PC-3 (cell line): Measurements from ENCODE around the gene PCNX2. TPM values are rescaled to one million over a fixed set of nuclear protein-coding genes. Genes with fewer than 3 reads are reported as not detected.

Experiments
- ATAC-seq: fragments of 200-7000 bp; cut with Tn5 transposase; 2 replicates; pipeline ENCODE4 v1.9.1; 2020; ENCODE audit warnings: mild to moderate bottlenecking, moderate library complexity
- BruUV-seq: library from RNA; stranded (reverse); fragments of 400-500 nt; replicated peaks from 2 replicates; lab custom pipeline; 2021; lab: Mats Ljungman, UMichigan
- CTCF ChIA-PET: fragments of 300-600 bp; sonication (Branson Sonifier 250); formaldehyde crosslinking; loops from one replicate; lab custom pipeline; 2022; ENCODE audit warnings: antibody characterized with exemption; lab: Charles Lee
- POLR2A ChIA-PET: fragments of 300-600 bp; sonication (Branson Sonifier 250); formaldehyde crosslinking; loops from one replicate; lab custom pipeline; 2022; ENCODE audit warnings: antibody characterized with exemption; ENCODE audit not compliant: unreplicated experiment; lab: Charles Lee
- DNase-seq: peaks from one replicate; pipeline ENCODE4 v3.0.0-alpha.2; 2015
- H2AFZ ChIP-seq: fragments of 300-600 bp; sonication (generic); 2 replicates; pipeline ENCODE4 v1.6.0; 2016; ENCODE audit warnings: antibody characterized with exemption, low read length
- H3F3A ChIP-seq: fragments of 300-600 bp; sonication (generic); one replicate; pipeline ENCODE4 v1.6.0; 2017; ENCODE audit warnings: antibody characterized with exemption, low read length, control low read depth, mild to moderate bottlenecking; ENCODE audit not compliant: unreplicated experiment
- H3K27ac ChIP-seq: fragments of 300-600 bp; sonication (generic); 2 replicates; pipeline ENCODE4 v1.5.1; 2016; ENCODE audit warnings: mild to moderate bottlenecking, low read length
- H3K27me3 ChIP-seq: fragments of 300-600 bp; sonication (generic); 2 replicates; pipeline ENCODE4 v1.6.1; 2016; ENCODE audit warnings: low read length, mixed read lengths
- H3K36me3 ChIP-seq: fragments of 300-600 bp; sonication (generic); 2 replicates; pipeline ENCODE4 v1.6.1; 2016; ENCODE audit warnings: low read depth, mixed run types, low read length, mixed read lengths
- H3K4me1 ChIP-seq: fragments of 300-600 bp; sonication (generic); 2 replicates; pipeline ENCODE4 v1.5.1; 2016; ENCODE audit warnings: low read length; ENCODE audit not compliant: insufficient read depth
- H3K4me2 ChIP-seq: fragments of 300-600 bp; sonication (generic); 2 replicates; pipeline ENCODE4 v1.6.0; 2016; ENCODE audit warnings: low read length
- H3K4me3 ChIP-seq: fragments of 300-600 bp; sonication (generic); 2 replicates; pipeline ENCODE4 v1.5.1; 2016; ENCODE audit warnings: mild to moderate bottlenecking, low read length, mixed read lengths
- H3K79me2 ChIP-seq: fragments of 300-600 bp; sonication (generic); 2 replicates; pipeline ENCODE4 v1.6.1; 2017; ENCODE audit warnings: low read length, mixed read lengths
- H3K9ac ChIP-seq: fragments of 300-600 bp; sonication (generic); 2 replicates; pipeline ENCODE4 v1.6.0; 2016; ENCODE audit warnings: mild to moderate bottlenecking, low read length
- H3K9me2 ChIP-seq: fragments of 300-600 bp; sonication (generic); replicated peaks from 2 replicates; pipeline ENCODE4 v1.6.1; 2016; ENCODE audit warnings: mixed run types, low read length, mixed read lengths
- H3K9me3 ChIP-seq: fragments of 300-600 bp; sonication (generic); 2 replicates; pipeline ENCODE4 v1.6.1; 2016; ENCODE audit warnings: low read length, mixed read lengths
- H4K20me1 ChIP-seq: fragments of 300-600 bp; sonication (generic); 2 replicates; pipeline ENCODE4 v1.6.1; 2016; ENCODE audit warnings: low read length, mixed read lengths
- EZH2 ChIP-seq: fragments of 300-600 bp; sonication (generic); IDR thresholded peaks from one replicate; pipeline ENCODE4 v1.6.1; 2017; ENCODE audit warnings: antibody characterized with exemption, mild to moderate bottlenecking, low read length; ENCODE audit not compliant: unreplicated experiment
- EZH2phosphoT487 ChIP-seq: fragments of 300-600 bp; sonication (generic); IDR thresholded peaks from 2 replicates; pipeline ENCODE4 v1.6.1; 2018; ENCODE audit warnings: mild to moderate bottlenecking, antibody characterized with exemption, low read length, borderline replicate concordance
- intact Hi-C: fragments of 100-400 bp; cut with micrococcal nuclease; formaldehyde crosslinking; loops from 2 replicates; pipeline ENCODE4 v1.9.0; 2023
- total RNA-seq: library from RNA; depleted of rRNA; stranded (reverse); fragments of >200 nt; gene quantifications from 2 replicates; pipeline ENCODE4 v1.2.3, GENCODE V29; 2014
- TF ChIP-seq, protein P1 (sequence below): fragments of 300-600 bp; sonication (generic); conservative IDR thresholded peaks from 2 replicates; pipeline ENCODE4 v1.5.1; 2017; ENCODE audit warnings: antibody characterized with exemption, low read depth, mild to moderate bottlenecking, low read length

The PCNX2 gene
- total RNA-seq, 1 experiment from 2014 or later = 17.3 TPM

DNA sequence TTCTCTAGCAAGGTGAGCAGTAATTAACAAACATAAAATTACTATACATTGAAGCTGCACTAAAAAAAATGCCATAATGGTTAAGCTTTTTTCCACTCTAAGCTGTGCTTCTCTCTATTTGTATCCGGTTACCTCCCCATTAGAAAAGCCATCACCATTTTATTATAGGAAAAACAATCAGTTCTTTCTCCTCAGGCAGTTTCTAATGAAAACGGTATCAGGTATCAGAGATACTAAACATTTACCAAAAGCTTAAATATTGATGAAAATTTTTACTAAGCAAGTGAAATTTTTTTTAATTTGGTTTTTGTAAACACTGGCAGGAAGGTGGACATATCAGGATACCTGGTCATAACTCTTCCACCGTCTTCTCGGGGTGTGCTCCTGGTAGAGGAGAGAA lies 330.9 kb downstream of the PCNX2 start:
- H3K9ac ChIP-seq = no peak overlapping the region
- H3K4me2 ChIP-seq = no peak overlapping the region
- TF ChIP-seq, protein P1, sequence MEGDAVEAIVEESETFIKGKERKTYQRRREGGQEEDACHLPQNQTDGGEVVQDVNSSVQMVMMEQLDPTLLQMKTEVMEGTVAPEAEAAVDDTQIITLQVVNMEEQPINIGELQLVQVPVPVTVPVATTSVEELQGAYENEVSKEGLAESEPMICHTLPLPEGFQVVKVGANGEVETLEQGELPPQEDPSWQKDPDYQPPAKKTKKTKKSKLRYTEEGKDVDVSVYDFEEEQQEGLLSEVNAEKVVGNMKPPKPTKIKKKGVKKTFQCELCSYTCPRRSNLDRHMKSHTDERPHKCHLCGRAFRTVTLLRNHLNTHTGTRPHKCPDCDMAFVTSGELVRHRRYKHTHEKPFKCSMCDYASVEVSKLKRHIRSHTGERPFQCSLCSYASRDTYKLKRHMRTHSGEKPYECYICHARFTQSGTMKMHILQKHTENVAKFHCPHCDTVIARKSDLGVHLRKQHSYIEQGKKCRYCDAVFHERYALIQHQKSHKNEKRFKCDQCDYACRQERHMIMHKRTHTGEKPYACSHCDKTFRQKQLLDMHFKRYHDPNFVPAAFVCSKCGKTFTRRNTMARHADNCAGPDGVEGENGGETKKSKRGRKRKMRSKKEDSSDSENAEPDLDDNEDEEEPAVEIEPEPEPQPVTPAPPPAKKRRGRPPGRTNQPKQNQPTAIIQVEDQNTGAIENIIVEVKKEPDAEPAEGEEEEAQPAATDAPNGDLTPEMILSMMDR = no peak
- TF ChIP-seq EZH2phosphoT487 (no peak), EZH2 (no peak)
- H2AFZ ChIP-seq = no peak overlapping the region
- no TSS peak for BruUV-seq
- no peaks in the 10 kb centered on the region for H4K20me1 ChIP-seq
- no peaks in the 10 kb centered on the region for H3F3A ChIP-seq
- H3K27me3 ChIP-seq = no peaks in the 10 kb centered on the region
- H3K4me3 ChIP-seq = no peak overlapping the region
- H3K36me3 ChIP-seq = peaks cover 6% of the 10 kb centered on the region
- H3K27ac ChIP-seq = no peak overlapping the region
- ATAC-seq = no peak
- no peaks in the 10 kb centered on the region for H3K79me2 ChIP-seq
- ChIA-PET POLR2A (no interaction called here), CTCF (no interaction called here)
- H3K9me3 ChIP-seq = no peaks in the 10 kb centered on the region
- H3K9me2 ChIP-seq = no peaks in the 10 kb centered on the region
- intact Hi-C loops = no loop called here
- no peak for DNase-seq
- H3K4me1 ChIP-seq = no peaks in the 10 kb centered on the region

DNA sequence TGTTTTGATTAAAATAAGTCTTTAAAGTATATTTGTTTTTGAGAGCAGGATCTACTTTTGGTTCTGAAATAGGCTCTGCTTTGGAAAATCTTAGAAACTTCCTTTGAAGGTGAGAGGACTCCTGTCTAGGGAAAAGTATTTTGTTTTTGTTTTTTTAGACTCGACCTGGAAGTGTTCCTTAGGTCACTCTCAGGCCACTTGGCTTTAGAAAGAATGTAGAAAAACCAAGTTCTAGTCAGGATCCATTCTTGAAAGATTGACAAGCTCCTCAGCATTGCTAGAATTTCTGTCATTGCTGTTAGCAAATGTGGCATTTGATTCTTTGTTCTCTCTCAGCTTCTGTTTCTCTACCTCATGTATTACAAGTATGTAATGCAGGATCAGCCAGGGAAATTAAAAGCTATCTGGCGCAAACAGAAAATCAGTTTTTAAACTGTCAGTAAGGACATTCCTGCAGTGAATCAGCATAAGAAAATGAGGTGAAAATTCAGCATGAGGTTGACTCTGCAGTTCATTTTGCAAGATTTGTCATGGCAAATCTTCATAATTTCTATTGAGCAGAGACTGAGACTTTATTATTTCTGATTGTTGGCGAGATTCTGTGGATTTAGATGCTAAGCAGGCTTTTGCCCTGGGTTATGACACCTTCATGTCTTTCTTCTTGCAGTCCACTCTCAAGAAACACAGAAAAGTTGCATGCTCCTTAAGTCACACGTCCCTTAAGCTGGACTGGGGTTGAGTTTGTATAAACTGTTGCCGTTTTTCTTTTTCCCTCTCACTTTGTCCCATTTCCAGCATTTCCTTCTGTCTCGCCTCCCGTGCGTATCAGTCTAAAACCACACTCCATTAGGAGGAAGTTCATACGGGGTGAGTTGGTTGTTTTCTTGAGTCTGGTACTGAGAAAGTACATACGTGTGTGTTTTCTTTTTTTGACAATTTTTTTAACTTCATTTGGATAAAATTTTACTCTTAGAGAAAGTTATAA lies 332.5 kb downstream of the PCNX2 start:
- TF ChIP-seq EZH2 (no peak), EZH2phosphoT487 (no peak)
- TF ChIP-seq, protein P1 = no peak

DNA sequence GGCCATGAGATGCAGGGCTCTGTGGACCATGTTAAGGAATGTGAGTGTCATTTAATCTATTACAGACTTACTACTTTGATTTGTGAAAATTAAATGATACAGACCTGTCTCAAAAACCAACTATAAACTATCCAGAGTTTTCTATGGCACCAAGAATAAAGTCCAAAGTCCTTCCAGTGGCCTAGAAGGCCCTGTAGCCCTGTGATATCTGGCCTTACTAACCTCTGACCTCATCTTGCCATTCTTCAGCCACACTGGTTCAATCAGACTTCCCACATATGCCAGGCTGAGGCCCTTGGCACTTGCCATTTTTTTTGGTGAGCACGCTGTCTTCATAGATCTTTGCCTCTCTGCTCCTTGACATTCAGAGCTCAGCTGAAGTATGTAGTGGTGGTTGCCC lies 337.5 kb downstream of the PCNX2 start:
- H3K4me2 ChIP-seq = no peak overlapping the region
- no peaks in the 10 kb centered on the region for H4K20me1 ChIP-seq
- H3F3A ChIP-seq = no peaks in the 10 kb centered on the region
- no peak overlapping the region for H3K27ac ChIP-seq
- BruUV-seq = no TSS peak
- H3K27me3 ChIP-seq = no peaks in the 10 kb centered on the region
- peaks cover 20% of the 10 kb centered on the region for H3K79me2 ChIP-seq
- no peak for DNase-seq
- H2AFZ ChIP-seq = no peak overlapping the region
- TF ChIP-seq, protein P1 = no peak
- TF ChIP-seq EZH2 (no peak), EZH2phosphoT487 (no peak)
- H3K4me1 ChIP-seq = no peaks in the 10 kb centered on the region
- H3K36me3 ChIP-seq = peaks cover 29% of the 10 kb centered on the region
- intact Hi-C loops = loop anchor here (10.0 kb wide), 1 partner anchor 287 kb away; no protein-coding TSS in a partner anchor
- POLR2A ChIA-PET = no interaction called here
- no peak overlapping the region for H3K9ac ChIP-seq
- ATAC-seq = no peak
- CTCF ChIA-PET = no interaction called here
- H3K9me3 ChIP-seq = no peaks in the 10 kb centered on the region
- no peak overlapping the region for H3K4me3 ChIP-seq
- no peaks in the 10 kb centered on the region for H3K9me2 ChIP-seq

More for the DNA sequence above, 332.5 kb downstream of the PCNX2 start:
- H2AFZ ChIP-seq = no peak overlapping the region
- no peaks in the 10 kb centered on the region for H3K9me2 ChIP-seq
- no peak overlapping the region for H3K4me3 ChIP-seq
- no peak overlapping the region for H3K9ac ChIP-seq
- H3F3A ChIP-seq = no peaks in the 10 kb centered on the region
- DNase-seq = no peak
- ChIA-PET POLR2A (interaction anchor here (0.5 kb wide), 1 partner anchor 812 kb away, joined by 3 read pairs; no protein-coding TSS in a partner anchor), CTCF (no interaction called here)
- ATAC-seq = no peak
- H3K4me2 ChIP-seq = no peak overlapping the region
- no peak overlapping the region for H3K27ac ChIP-seq
- H4K20me1 ChIP-seq = no peaks in the 10 kb centered on the region
- H3K9me3 ChIP-seq = no peaks in the 10 kb centered on the region
- H3K27me3 ChIP-seq = no peaks in the 10 kb centered on the region
- H3K4me1 ChIP-seq = no peaks in the 10 kb centered on the region
- no TSS peak for BruUV-seq
- no peaks in the 10 kb centered on the region for H3K79me2 ChIP-seq
- intact Hi-C loops = no loop called here
- H3K36me3 ChIP-seq = peaks cover 12% of the 10 kb centered on the region
